Neural cell (in vitro differentiated cells): ENCODE data around the gene GRK3. TPM values are rescaled to one million over a fixed set of nuclear protein-coding genes. Genes with fewer than 3 reads are reported as not detected.

Experiments
- H2AFZ ChIP-seq: fragments of 200-600, 300-800 bp; sonication (generic), shearing (Covaris generic); 2 replicates; pipeline ENCODE4 v1.6.0; 2014; ENCODE audit warnings: low read depth, mild to moderate bottlenecking, antibody characterized with exemption, low read length, moderate library complexity
- H3F3A ChIP-seq: fragments of 200-600 bp; shearing (Covaris generic); 2 replicates; pipeline ENCODE4 v1.6.1; 2016; ENCODE audit warnings: mild to moderate bottlenecking, moderate library complexity, mixed read lengths, antibody characterized with exemption, low read length; ENCODE audit not compliant: insufficient read depth, poor library complexity, severe bottlenecking
- H3K27ac ChIP-seq: fragments of 200-600, 300-800 bp; sonication (generic), shearing (Covaris generic); 2 replicates; pipeline ENCODE4 v1.5.1; 2014; ENCODE audit warnings: mild to moderate bottlenecking, low read length, moderate library complexity
- H3K27me3 ChIP-seq: fragments of 300-800, 200-600 bp; sonication (generic), shearing (Covaris generic); 2 replicates; pipeline ENCODE4 v1.6.0; 2014; ENCODE audit warnings: mild to moderate bottlenecking, low read depth, low read length, moderate library complexity; ENCODE audit not compliant: insufficient read depth
- H3K36me3 ChIP-seq: fragments of 300-800, 200-600 bp; sonication (generic), shearing (Covaris generic); 2 replicates; pipeline ENCODE4 v1.5.1; 2014; ENCODE audit warnings: mild to moderate bottlenecking, antibody characterized with exemption, low read length, moderate library complexity; ENCODE audit not compliant: insufficient read depth
- H3K4me2 ChIP-seq: fragments of 300-800, 200-600 bp; sonication (generic), shearing (Covaris generic); 2 replicates; pipeline ENCODE4 v1.6.0; 2014; ENCODE audit warnings: mild to moderate bottlenecking, low read length
- H3K4me3 ChIP-seq: fragments of 300-800, 200-600 bp; sonication (generic), shearing (Covaris generic); 2 replicates; pipeline ENCODE4 v1.5.1; 2014; ENCODE audit warnings: mild to moderate bottlenecking, low read length, moderate library complexity
- H3K79me2 ChIP-seq: fragments of 200-600 bp; shearing (Covaris generic); replicated peaks from 2 replicates; pipeline ENCODE4 v1.6.0; 2014; ENCODE audit warnings: mild to moderate bottlenecking, low read length, moderate library complexity; ENCODE audit not compliant: insufficient read depth
- H3K9ac ChIP-seq: fragments of 300-800, 200-600 bp; sonication (generic), shearing (Covaris generic); 2 replicates; pipeline ENCODE4 v1.6.1; 2016; ENCODE audit warnings: mild to moderate bottlenecking, low read length, mixed read lengths
- H3K9me2 ChIP-seq: fragments of 200-600 bp; shearing (Covaris generic); 2 replicates; pipeline ENCODE4 v1.6.1; 2016; ENCODE audit warnings: mild to moderate bottlenecking, low read length, mixed read lengths; ENCODE audit not compliant: insufficient read depth
- H3K9me3 ChIP-seq: fragments of 200-600, 300-800 bp; sonication (generic), shearing (Covaris generic); 2 replicates; pipeline ENCODE4 v1.6.1; 2016; ENCODE audit warnings: mild to moderate bottlenecking, mixed run types, low read length, moderate library complexity, mixed read lengths
- H4K20me1 ChIP-seq: fragments of 200-600 bp; shearing (Covaris generic); 2 replicates; pipeline ENCODE4 v1.6.1; 2016; ENCODE audit warnings: mild to moderate bottlenecking, mixed run types; ENCODE audit not compliant: insufficient read depth
- CTCF ChIP-seq: fragments of 450-650 bp; IDR thresholded peaks from 2 replicates; pipeline ENCODE4 v1.5.1; 2014; ENCODE audit warnings: antibody characterized with exemption, mild to moderate bottlenecking, moderate library complexity; ENCODE audit not compliant: poor library complexity, severe bottlenecking
- EP300 ChIP-seq: fragments of 450-650 bp; conservative IDR thresholded peaks from 2 replicates; pipeline ENCODE4 v1.6.1; 2014; ENCODE audit warnings: antibody characterized with exemption, mild to moderate bottlenecking, moderate library complexity; ENCODE audit not compliant: poor library complexity, severe bottlenecking
- EZH2 ChIP-seq: fragments of 200-600, 300-800 bp; shearing (Covaris generic), sonication (generic); IDR thresholded peaks from 2 replicates; pipeline ENCODE4 v1.6.1; 2014; ENCODE audit warnings: antibody characterized with exemption, low read length, borderline replicate concordance, mild to moderate bottlenecking; ENCODE audit not compliant: insufficient read depth, poor library complexity, severe bottlenecking
- MXI1 ChIP-seq: fragments of 450-650 bp; conservative IDR thresholded peaks from 2 replicates; pipeline ENCODE4 v1.6.1; 2014; ENCODE audit warnings: antibody characterized with exemption, mild to moderate bottlenecking; ENCODE audit not compliant: poor library complexity, severe bottlenecking
- POLR2AphosphoS5 ChIP-seq: IDR thresholded peaks from 2 replicates; pipeline ENCODE4 v1.6.1; 2012
- RAD21 ChIP-seq: fragments of 450-650 bp; conservative IDR thresholded peaks from 2 replicates; pipeline ENCODE4 v1.6.1; 2014; ENCODE audit warnings: antibody characterized with exemption, mild to moderate bottlenecking, moderate library complexity
- REST ChIP-seq: IDR thresholded peaks from 2 replicates; pipeline ENCODE4 v1.6.1; 2012; ENCODE audit warnings: borderline replicate concordance
- SMC3 ChIP-seq: fragments of 450-650 bp; conservative IDR thresholded peaks from 2 replicates; pipeline ENCODE4 v1.6.1; 2014; ENCODE audit warnings: antibody characterized with exemption, mild to moderate bottlenecking, moderate library complexity; ENCODE audit not compliant: poor library complexity
- TAF1 ChIP-seq: IDR thresholded peaks from 2 replicates; pipeline ENCODE4 v1.6.1; 2012; ENCODE audit warnings: low read depth
- polyA plus RNA-seq: library from polyadenylated mRNA; depleted of rRNA; stranded (reverse); fragments of >200 nt; gene quantifications from 2 replicates; pipeline ENCODE4 v1.2.3, GENCODE V29; 2014

GRK3 gene
- polyA plus RNA-seq, 1 donor from 2014 or later = 9.8 TPM

GRCh38 chr22:25658633-25659032 lies 94.2 kb downstream of the GRK3 start:
- Histone ChIP-seq H3K36me3 (no peaks in the 10 kb centered on the region), H3K79me2 (no peaks in the 10 kb centered on the region), H3K4me3 (no peak overlapping the region), H3K4me2 (no peak overlapping the region), H3K9me2 (no peaks in the 10 kb centered on the region), H3K9me3 (no peaks in the 10 kb centered on the region), H3F3A (no peaks in the 10 kb centered on the region), H3K9ac (no peak overlapping the region), H3K27me3 (no peaks in the 10 kb centered on the region), H4K20me1 (no peaks in the 10 kb centered on the region), H2AFZ (no peak overlapping the region), H3K27ac (no peak overlapping the region)
- TF ChIP-seq SMC3 = no peak
- no peak for TF ChIP-seq EP300
- TF ChIP-seq POLR2AphosphoS5 = no peak
- TF ChIP-seq REST = no peak
- TF ChIP-seq CTCF = no peak
- no peak for TF ChIP-seq EZH2
- no peak for TF ChIP-seq RAD21
- no peak for TF ChIP-seq TAF1
- TF ChIP-seq MXI1 = no peak

GRCh38 chr22:25659413-25659812 lies 94.9 kb downstream of the GRK3 start:
- H3K4me3 ChIP-seq = no peak overlapping the region
- no peaks in the 10 kb centered on the region for H4K20me1 ChIP-seq
- no peak overlapping the region for H3K9ac ChIP-seq
- H3K27me3 ChIP-seq = no peaks in the 10 kb centered on the region
- no peaks in the 10 kb centered on the region for H3K9me3 ChIP-seq
- H3K4me2 ChIP-seq = no peak overlapping the region
- TF ChIP-seq REST (no peak), EP300 (no peak), EZH2 (no peak), POLR2AphosphoS5 (no peak), SMC3 (no peak), TAF1 (no peak), RAD21 (no peak), MXI1 (no peak), CTCF (no peak)
- no peaks in the 10 kb centered on the region for H3K79me2 ChIP-seq
- H3K27ac ChIP-seq = no peak overlapping the region
- no peaks in the 10 kb centered on the region for H3F3A ChIP-seq
- H3K36me3 ChIP-seq = no peaks in the 10 kb centered on the region
- H3K9me2 ChIP-seq = no peaks in the 10 kb centered on the region
- no peak overlapping the region for H2AFZ ChIP-seq
